HepG2 (cell line): ENCODE results near the gene UGT1A8. TPM values are rescaled to one million over a fixed set of nuclear protein-coding genes. Genes with fewer than 3 reads are reported as not detected.

Experiments
- ATAC-seq: fragments of 200-7000 bp; cut with Tn5 transposase; 3 replicates; pipeline ENCODE4 v1.9.1; 2020; ENCODE audit warnings: mild to moderate bottlenecking, moderate library complexity
- BruUV-seq: library from RNA; stranded (reverse); fragments of 400-500 nt; replicated peaks from 2 replicates; lab custom pipeline; 2021; lab: Mats Ljungman, UMichigan
- CTCF ChIA-PET: fragments of 300-600 bp; formaldehyde crosslinking; extraction: SDS; loops from one replicate; lab custom pipeline; 2021; ENCODE audit warnings: low total read pairs, inconsistent platforms, low intra/inter-chr PET ratio; lab: Yijun Ruan, JAX
- POLR2A ChIA-PET: fragments of 350-600 bp; sonication (Branson Sonifier 250); formaldehyde crosslinking; loops from one replicate; lab custom pipeline; 2020; ENCODE audit warnings: antibody characterized with exemption, inconsistent platforms; lab: Yijun Ruan, JAX
- DNase-seq: peaks from one replicate; pipeline ENCODE4 v3.0.0-alpha.2; 2015; ENCODE audit warnings: low spot score
- FAIRE-seq: peaks from 3 replicates; lab custom pipeline; 2011; peaks lifted over from hg19 to GRCh38; lab: Jason Lieb, UNC
- H2AFZ ChIP-seq: one replicate; pipeline ENCODE4 v1.6.1; 2011; ENCODE audit warnings: low read length, inconsistent platforms
- H3K27ac ChIP-seq: fragments of 300-600 bp; 3 replicates; pipeline ENCODE4 v1.8.0; 2011; ENCODE audit warnings: mixed run types, mild to moderate bottlenecking, mixed read lengths, low read length, inconsistent platforms; ENCODE audit not compliant: insufficient read depth; ENCODE audit errors: extremely low read length
- H3K27me3 ChIP-seq, 2 experiments: fragments of 200-600 bp in 1 of 2; 2 replicates in 1 of 2; 3 replicates in 1 of 2; pipeline versions ENCODE4 v1.6.0 to v1.8.0; 2011; ENCODE audit warnings: low read length in 2 of 2, mild to moderate bottlenecking in 2 of 2, moderate library complexity in 2 of 2, inconsistent platforms in 1 of 2; ENCODE audit not compliant: insufficient read depth in 2 of 2, control insufficient read depth in 1 of 2
- H3K36me3 ChIP-seq, 2 experiments: fragments of 200-600 bp in 1 of 2; replicated peaks in 1 of 2; 2 replicates in 1 of 2; 3 replicates in 1 of 2; pipeline versions ENCODE4 v1.5.1 to v1.8.0; 2011; ENCODE audit warnings: low read length in 2 of 2, inconsistent platforms in 1 of 2; ENCODE audit not compliant: insufficient read depth in 2 of 2, control insufficient read depth in 1 of 2
- H3K4me1 ChIP-seq: 2 replicates; pipeline ENCODE4 v1.5.1; 2012; ENCODE audit warnings: low read length, inconsistent platforms; ENCODE audit not compliant: insufficient read depth
- H3K4me2 ChIP-seq: 2 replicates; pipeline ENCODE4 v1.6.0; 2011; ENCODE audit warnings: low read depth, low read length, inconsistent platforms
- H3K4me3 ChIP-seq, 3 experiments: fragments of 200-600 bp in 1 of 3; sonication (generic), shearing (Covaris generic) in 1 of 3; replicated peaks in 1 of 3; 2 replicates each; pipeline ENCODE4 v1.5.1; 2011 to 2016; ENCODE audit warnings: low read length in 3 of 3, inconsistent platforms in 2 of 3, low read depth in 2 of 3, mild to moderate bottlenecking in 2 of 3, control low read depth in 1 of 3, mixed read lengths in 1 of 3; ENCODE audit not compliant: insufficient read depth in 1 of 3
- H3K79me2 ChIP-seq: one replicate; pipeline ENCODE4 v1.6.1; 2011; ENCODE audit warnings: low read length, inconsistent platforms; ENCODE audit not compliant: insufficient read depth
- H3K9ac ChIP-seq: 2 replicates; pipeline ENCODE4 v1.6.0; 2011; ENCODE audit warnings: mild to moderate bottlenecking, low read depth, low read length, inconsistent platforms; ENCODE audit not compliant: insufficient read depth
- H3K9me3 ChIP-seq: 2 replicates; pipeline ENCODE4 v1.5.1; 2012; ENCODE audit warnings: mild to moderate bottlenecking, low read length
- H4K20me1 ChIP-seq: 2 replicates; pipeline ENCODE4 v1.6.0; 2011; ENCODE audit warnings: inconsistent platforms, mild to moderate bottlenecking, low read length, moderate library complexity; ENCODE audit not compliant: insufficient read depth
- CENPX ChIP-seq: sonication (generic); formaldehyde crosslinking; IDR thresholded peaks from 2 replicates; pipeline ENCODE4 v1.9.0; 2021; ENCODE audit warnings: mild to moderate bottlenecking, missing genetic modification reagents, moderate library complexity
- CHD4 ChIP-seq: fragments of 200-600 bp; sonication (generic); IDR thresholded peaks from 2 replicates; pipeline ENCODE4 v1.7.0; 2017; ENCODE audit warnings: mild to moderate bottlenecking, low read length, borderline replicate concordance
- FOXC1 ChIP-seq: sonication (generic); formaldehyde crosslinking; IDR thresholded peaks from 2 replicates; pipeline ENCODE4 v1.8.0; 2022; ENCODE audit warnings: mild to moderate bottlenecking, missing genetic modification reagents, borderline replicate concordance
- MTF1 ChIP-seq: sonication (generic); formaldehyde crosslinking; IDR thresholded peaks from 2 replicates; pipeline ENCODE4 v1.5.0; 2020; ENCODE audit warnings: missing genetic modification reagents
- NCOA5 ChIP-seq: sonication (generic); formaldehyde crosslinking; IDR thresholded peaks from 2 replicates; pipeline ENCODE4 v1.4.0; 2020; ENCODE audit warnings: missing genetic modification reagents
- NR2C2 ChIP-seq: sonication (generic); formaldehyde crosslinking; IDR thresholded peaks from 2 replicates; pipeline ENCODE4 v1.4.0; 2020; ENCODE audit warnings: missing genetic modification reagents, mild to moderate bottlenecking, moderate library complexity, borderline replicate concordance
- PHF20 ChIP-seq: sonication (generic); formaldehyde crosslinking; IDR thresholded peaks from 2 replicates; pipeline ENCODE4 v1.5.0; 2020; ENCODE audit warnings: mild to moderate bottlenecking, missing genetic modification reagents
- PRDM10 ChIP-seq: sonication (generic); formaldehyde crosslinking; IDR thresholded peaks from 2 replicates; pipeline ENCODE4 v1.4.0; 2020; ENCODE audit warnings: low read depth, missing genetic modification reagents
- SUZ12 ChIP-seq: fragments of 150-350 bp; IDR thresholded peaks from 2 replicates; pipeline ENCODE4 v1.6.1; 2014; ENCODE audit warnings: low read depth, low read length
- ZHX2 ChIP-seq, 2 experiments: sonication (generic) in 1 of 2; formaldehyde crosslinking in 1 of 2; IDR thresholded peaks; 2 replicates each; pipeline versions ENCODE4 v1.6.1 to v1.9.0; 2014 to 2022; ENCODE audit warnings: antibody characterized with exemption in 1 of 2, borderline replicate concordance in 1 of 2, inconsistent platforms in 1 of 2, low read depth in 1 of 2, missing genetic modification reagents in 1 of 2
- ZNF703 ChIP-seq: sonication (generic); formaldehyde crosslinking; IDR thresholded peaks from 2 replicates; pipeline ENCODE4 v1.5.1; 2020; ENCODE audit warnings: missing genetic modification reagents, mild to moderate bottlenecking, moderate library complexity, borderline replicate concordance
- ZNF780A ChIP-seq: sonication (generic); formaldehyde crosslinking; IDR thresholded peaks from 2 replicates; pipeline ENCODE4 v1.8.0; 2022; ENCODE audit warnings: mild to moderate bottlenecking, missing genetic modification reagents, moderate library complexity
- WGBS: methylation state at CpG from one replicate; pipeline ENCODE4 v1.1.6; 2017; ENCODE audit warnings: low lambda C conversion rate; 5-methylcytosine and 5-hydroxymethylcytosine counted together
- in situ Hi-C: cut with HindIII; loops from 2 replicates; pipeline ENCODE4 v1.10.0; 2017; ENCODE audit warnings: low pct_unique_long_range_greater_than_20kb; ENCODE audit not compliant: extremely low pct_ligation_motif_present
- intact Hi-C: fragments of 100-400 bp; cut with micrococcal nuclease; formaldehyde crosslinking; loops from one replicate; pipeline ENCODE4 v1.10.0; 2022; ENCODE audit not compliant: unreplicated experiment
- polyA plus RNA-seq, 8 experiments: library from polyadenylated mRNA; depleted of rRNA in 3 of 8; stranded (reverse) in 7 of 8; unstranded in 1 of 8; fragments of >200 nt; fragmentation: Illumina TruSeq in 4 of 8; extraction: Trizol in 4 of 8; gene quantifications; 2 replicates each; pipeline versions ENCODE4 v1.2.1 to v1.2.3, GENCODE V29; 2011 to 2016; ENCODE audit warnings: low read depth in 4 of 8, missing spikeins in 1 of 8, mixed read lengths in 1 of 8; ENCODE audit not compliant: insufficient read depth in 1 of 8
- total RNA-seq, 5 experiments: library from RNA; depleted of rRNA; stranded (reverse); fragments of >200 nt; fragmentation: Illumina TruSeq; extraction: Trizol; gene quantifications; 2 replicates each; pipeline ENCODE4 v1.2.3, GENCODE V29; 2016; ENCODE audit warnings: low read depth in 1 of 5

UGT1A8 gene
- total and polyA plus RNA-seq, 2 of the 13 experiments (the other 11 are each of a cell fraction or from before 2014, with no cell fraction given), result not detected

GRCh38 chr2:233799087-233799665 lies 181.7 kb downstream of the UGT1A8 start (continued):
- TF ChIP-seq PRDM10 (CRISPR knock-in tag) (no peak), CHD4 (no peak), ZNF780A (no peak), FOXC1 (CRISPR knock-in tag) (no peak), PHF20 (CRISPR knock-in tag) (no peak), NCOA5 (CRISPR knock-in tag) (no peak)

GRCh38 chr2:233799716-233800115 lies 182.3 kb downstream of the UGT1A8 start:
- Histone ChIP-seq H3K4me1 (no peaks in the 10 kb centered on the region), H4K20me1 (no peaks in the 10 kb centered on the region), H3K9me3 (no peaks in the 10 kb centered on the region), H3K36me3 (no peaks in the 10 kb centered on the region), H3K27ac (no peak overlapping the region), H3K9ac (no peak overlapping the region), H3K79me2 (no peaks in the 10 kb centered on the region), H3K4me3 (no peak overlapping the region), H3K27me3 (peaks cover 2 to 50% of the 10 kb centered on the region in 2 experiments; a peak in 3 of 5 replicates), H2AFZ (no peak overlapping the region), H3K4me2 (no peak overlapping the region)
- in situ Hi-C loops, result no loop called here
- no peak for FAIRE-seq
- intact Hi-C loops, result no loop called here
- 50% methylated on average over 1 of the region's 5 CpGs for WGBS
- no peak; the same call in 2 of the 3 replicates for ATAC-seq
- ChIA-PET CTCF (no interaction called here), POLR2A (no interaction called here)
- no peak for DNase-seq
- BruUV-seq, result no TSS peak
- TF ChIP-seq ZHX2 (IDR thresholded peaks at IDR 0.05; ENCODE audit: low read depth), result no peak
- no peak for TF ChIP-seq ZHX2 (CRISPR knock-in tag; IDR thresholded peaks at IDR 0.05; ENCODE audit: borderline replicate concordance)
- TF ChIP-seq ZNF703 (CRISPR knock-in tag), result no peak
- TF ChIP-seq NR2C2, result no peak
- TF ChIP-seq SUZ12, result no peak
- TF ChIP-seq MTF1 (CRISPR knock-in tag), result no peak
- no peak for TF ChIP-seq CENPX (CRISPR knock-in tag)
